ENCODE data around the gene PDSS2. TPM values are rescaled to one million over a fixed set of nuclear protein-coding genes. Genes with fewer than 3 reads are reported as not detected.

The PDSS2 gene
- total and polyA plus RNA-seq, 9 of the 15 experiments (the other 6 are each of a cell fraction or from before 2014, with no cell fraction given): 5.8 to 21.1 (median 12.0) TPM

DNA sequence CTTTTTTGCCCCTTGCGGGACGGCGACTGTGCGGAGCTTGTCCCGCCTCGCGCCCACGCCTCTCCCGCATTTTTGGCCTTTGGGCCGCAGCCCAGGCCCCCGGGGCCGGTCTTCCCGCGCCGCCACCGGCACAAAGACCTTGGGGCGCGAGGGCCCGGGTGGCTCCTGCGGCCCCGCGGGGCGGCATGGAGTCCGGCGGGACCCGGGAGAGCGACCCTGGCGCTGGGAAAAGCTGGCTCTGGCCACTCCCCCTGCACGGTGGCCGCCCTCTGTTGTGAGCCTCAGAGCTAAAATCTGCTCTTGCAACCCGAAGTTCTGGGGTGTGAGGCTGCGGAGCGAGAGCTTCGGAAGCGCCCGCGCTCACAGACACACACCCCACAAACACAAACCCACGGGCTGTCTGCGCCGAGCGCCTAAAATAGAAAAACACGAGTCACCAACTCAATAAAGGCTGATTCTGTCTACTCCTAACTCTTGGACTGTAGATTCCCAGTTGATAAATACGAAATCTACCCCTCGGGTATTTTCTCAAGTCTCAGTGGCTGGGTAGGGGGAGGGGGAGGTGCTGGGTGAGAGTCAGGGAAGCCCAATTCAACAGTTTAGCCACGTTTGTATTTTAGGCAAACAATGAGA lies 343.6 kb downstream of the PDSS2 start (continued):
- TF ChIP-seq ZBTB1 (CRISPR knock-in tag; IDR thresholded peaks at IDR 0.05; ENCODE audit: borderline replicate concordance, low read depth) (0 out of 2 replicates have a peak, but pooled peaks have one; percentile 29), GABPB1 (CRISPR knock-in tag; IDR thresholded peaks at IDR 0.05) (peak; percentile 32; the same call in 1 of the 2 replicates), PHF8 (IDR thresholded peaks at IDR 0.05; ENCODE audit: borderline replicate concordance, low read length) (peak; percentile 72; the same call in 1 of the 2 replicates), SMAD2 (IDR thresholded peaks at IDR 0.05; ENCODE audit: low read depth, low read length) (no peak), HNRNPUL1 (IDR thresholded peaks at IDR 0.05; ENCODE audit: low read length) (no peak), SMC3 (conservative IDR thresholded peaks at IDR 0.05; ENCODE audit: insufficient read depth, low read depth, low read length) (no peak), HDAC1 (IDR thresholded peaks at IDR 0.05) (peak in 1 of 2 experiments; percentile 52; a peak in 1 of 4 replicates), ELF2 (CRISPR knock-in tag; IDR thresholded peaks at IDR 0.05) (no peak), FOXK2 (conservative IDR thresholded peaks at IDR 0.05 in 1 of 2, IDR thresholded peaks at IDR 0.05 in 1 of 2; ENCODE audit: low read depth in 2 of 2) (0 out of 4 replicates have a peak, but pooled peaks of 1 of the 2 experiments have one; percentile 17), NFE2 (IDR thresholded peaks at IDR 0.05; ENCODE audit: low read depth) (no peak), CREM (IDR thresholded peaks at IDR 0.05; ENCODE audit: low read depth) (peak; percentile 19; the same call in 1 of the 2 replicates), RBFOX2 (IDR thresholded peaks at IDR 0.05; ENCODE audit: low read depth, low read length) (peak; percentile 91)
- TF ChIP-seq, protein P1, sequence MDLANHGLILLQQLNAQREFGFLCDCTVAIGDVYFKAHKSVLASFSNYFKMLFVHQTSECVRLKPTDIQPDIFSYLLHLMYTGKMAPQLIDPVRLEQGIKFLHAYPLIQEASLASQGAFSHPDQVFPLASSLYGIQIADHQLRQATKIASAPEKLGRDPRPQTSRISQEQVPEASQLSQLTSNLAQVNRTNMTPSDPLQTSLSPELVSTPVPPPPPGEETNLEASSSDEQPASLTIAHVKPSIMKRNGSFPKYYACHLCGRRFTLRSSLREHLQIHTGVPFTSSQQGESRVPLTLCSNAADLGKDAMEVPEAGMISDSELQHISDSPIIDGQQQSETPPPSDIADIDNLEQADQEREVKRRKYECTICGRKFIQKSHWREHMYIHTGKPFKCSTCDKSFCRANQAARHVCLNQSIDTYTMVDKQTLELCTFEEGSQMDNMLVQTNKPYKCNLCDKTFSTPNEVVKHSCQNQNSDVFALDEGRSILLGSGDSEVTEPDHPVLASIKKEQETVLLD (IDR thresholded peaks at IDR 0.05): peak; percentile 47; the same call in 1 of the 2 replicates
- TF ChIP-seq, protein P2, sequence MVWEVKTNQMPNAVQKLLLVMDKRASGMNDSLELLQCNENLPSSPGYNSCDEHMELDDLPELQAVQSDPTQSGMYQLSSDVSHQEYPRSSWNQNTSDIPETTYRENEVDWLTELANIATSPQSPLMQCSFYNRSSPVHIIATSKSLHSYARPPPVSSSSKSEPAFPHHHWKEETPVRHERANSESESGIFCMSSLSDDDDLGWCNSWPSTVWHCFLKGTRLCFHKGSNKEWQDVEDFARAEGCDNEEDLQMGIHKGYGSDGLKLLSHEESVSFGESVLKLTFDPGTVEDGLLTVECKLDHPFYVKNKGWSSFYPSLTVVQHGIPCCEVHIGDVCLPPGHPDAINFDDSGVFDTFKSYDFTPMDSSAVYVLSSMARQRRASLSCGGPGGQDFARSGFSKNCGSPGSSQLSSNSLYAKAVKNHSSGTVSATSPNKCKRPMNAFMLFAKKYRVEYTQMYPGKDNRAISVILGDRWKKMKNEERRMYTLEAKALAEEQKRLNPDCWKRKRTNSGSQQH (CRISPR knock-in tag; IDR thresholded peaks at IDR 0.05): no peak
- TF ChIP-seq, protein P3, sequence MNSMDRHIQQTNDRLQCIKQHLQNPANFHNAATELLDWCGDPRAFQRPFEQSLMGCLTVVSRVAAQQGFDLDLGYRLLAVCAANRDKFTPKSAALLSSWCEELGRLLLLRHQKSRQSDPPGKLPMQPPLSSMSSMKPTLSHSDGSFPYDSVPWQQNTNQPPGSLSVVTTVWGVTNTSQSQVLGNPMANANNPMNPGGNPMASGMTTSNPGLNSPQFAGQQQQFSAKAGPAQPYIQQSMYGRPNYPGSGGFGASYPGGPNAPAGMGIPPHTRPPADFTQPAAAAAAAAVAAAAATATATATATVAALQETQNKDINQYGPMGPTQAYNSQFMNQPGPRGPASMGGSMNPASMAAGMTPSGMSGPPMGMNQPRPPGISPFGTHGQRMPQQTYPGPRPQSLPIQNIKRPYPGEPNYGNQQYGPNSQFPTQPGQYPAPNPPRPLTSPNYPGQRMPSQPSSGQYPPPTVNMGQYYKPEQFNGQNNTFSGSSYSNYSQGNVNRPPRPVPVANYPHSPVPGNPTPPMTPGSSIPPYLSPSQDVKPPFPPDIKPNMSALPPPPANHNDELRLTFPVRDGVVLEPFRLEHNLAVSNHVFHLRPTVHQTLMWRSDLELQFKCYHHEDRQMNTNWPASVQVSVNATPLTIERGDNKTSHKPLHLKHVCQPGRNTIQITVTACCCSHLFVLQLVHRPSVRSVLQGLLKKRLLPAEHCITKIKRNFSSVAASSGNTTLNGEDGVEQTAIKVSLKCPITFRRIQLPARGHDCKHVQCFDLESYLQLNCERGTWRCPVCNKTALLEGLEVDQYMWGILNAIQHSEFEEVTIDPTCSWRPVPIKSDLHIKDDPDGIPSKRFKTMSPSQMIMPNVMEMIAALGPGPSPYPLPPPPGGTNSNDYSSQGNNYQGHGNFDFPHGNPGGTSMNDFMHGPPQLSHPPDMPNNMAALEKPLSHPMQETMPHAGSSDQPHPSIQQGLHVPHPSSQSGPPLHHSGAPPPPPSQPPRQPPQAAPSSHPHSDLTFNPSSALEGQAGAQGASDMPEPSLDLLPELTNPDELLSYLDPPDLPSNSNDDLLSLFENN (IDR thresholded peaks at IDR 0.05; ENCODE audit: low read depth in 2 of 2, low read length in 2 of 2): no peak
- TF ChIP-seq, protein P4, sequence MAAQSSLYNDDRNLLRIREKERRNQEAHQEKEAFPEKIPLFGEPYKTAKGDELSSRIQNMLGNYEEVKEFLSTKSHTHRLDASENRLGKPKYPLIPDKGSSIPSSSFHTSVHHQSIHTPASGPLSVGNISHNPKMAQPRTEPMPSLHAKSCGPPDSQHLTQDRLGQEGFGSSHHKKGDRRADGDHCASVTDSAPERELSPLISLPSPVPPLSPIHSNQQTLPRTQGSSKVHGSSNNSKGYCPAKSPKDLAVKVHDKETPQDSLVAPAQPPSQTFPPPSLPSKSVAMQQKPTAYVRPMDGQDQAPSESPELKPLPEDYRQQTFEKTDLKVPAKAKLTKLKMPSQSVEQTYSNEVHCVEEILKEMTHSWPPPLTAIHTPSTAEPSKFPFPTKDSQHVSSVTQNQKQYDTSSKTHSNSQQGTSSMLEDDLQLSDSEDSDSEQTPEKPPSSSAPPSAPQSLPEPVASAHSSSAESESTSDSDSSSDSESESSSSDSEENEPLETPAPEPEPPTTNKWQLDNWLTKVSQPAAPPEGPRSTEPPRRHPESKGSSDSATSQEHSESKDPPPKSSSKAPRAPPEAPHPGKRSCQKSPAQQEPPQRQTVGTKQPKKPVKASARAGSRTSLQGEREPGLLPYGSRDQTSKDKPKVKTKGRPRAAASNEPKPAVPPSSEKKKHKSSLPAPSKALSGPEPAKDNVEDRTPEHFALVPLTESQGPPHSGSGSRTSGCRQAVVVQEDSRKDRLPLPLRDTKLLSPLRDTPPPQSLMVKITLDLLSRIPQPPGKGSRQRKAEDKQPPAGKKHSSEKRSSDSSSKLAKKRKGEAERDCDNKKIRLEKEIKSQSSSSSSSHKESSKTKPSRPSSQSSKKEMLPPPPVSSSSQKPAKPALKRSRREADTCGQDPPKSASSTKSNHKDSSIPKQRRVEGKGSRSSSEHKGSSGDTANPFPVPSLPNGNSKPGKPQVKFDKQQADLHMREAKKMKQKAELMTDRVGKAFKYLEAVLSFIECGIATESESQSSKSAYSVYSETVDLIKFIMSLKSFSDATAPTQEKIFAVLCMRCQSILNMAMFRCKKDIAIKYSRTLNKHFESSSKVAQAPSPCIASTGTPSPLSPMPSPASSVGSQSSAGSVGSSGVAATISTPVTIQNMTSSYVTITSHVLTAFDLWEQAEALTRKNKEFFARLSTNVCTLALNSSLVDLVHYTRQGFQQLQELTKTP (IDR thresholded peaks at IDR 0.05; ENCODE audit: low read depth in 1 of 2, partially characterized antibody in 2 of 2): peak in 1 of 2 experiments; percentile 69
